Naive thymus-derived CD4-positive, alpha-beta T cell (primary cell): ENCODE results near the gene MAD2L1. TPM values are rescaled to one million over a fixed set of nuclear protein-coding genes. Genes with fewer than 3 reads are reported as not detected.

Source experiments
- ATAC-seq: fragments of 150-1000 bp; cut with Tn5 transposase; 2 replicates; pipeline ENCODE4 v1.10.0; 2021; ENCODE audit warnings: mild to moderate bottlenecking, moderate library complexity
- CTCF ChIA-PET: fragments of 350-600 bp; sonication (Branson Sonifier 250); formaldehyde crosslinking; loops from one replicate; lab custom pipeline; 2021; ENCODE audit warnings: antibody characterized with exemption; lab: Charles Lee
- POLR2A ChIA-PET: fragments of 350-600 bp; sonication (Branson Sonifier 250); formaldehyde crosslinking; loops from one replicate; lab custom pipeline; 2021; ENCODE audit warnings: antibody characterized with exemption, inconsistent platforms; lab: Charles Lee
- DNase-seq, 9 donors: peaks; one replicate each; pipeline versions ENCODE4 v3.0.0 to v3.0.0-alpha.2; 2020 to 2022; ENCODE audit warnings: mixed read lengths in 1 of 9
- H3K27ac ChIP-seq: one replicate; pipeline ENCODE4 v1.7.0; 2013; ENCODE audit warnings: mild to moderate bottlenecking, low read depth, low read length, moderate library complexity
- H3K27me3 ChIP-seq, 2 donors: one replicate each; pipeline ENCODE4 v1.7.0; 2013; ENCODE audit warnings: low read length in 2 of 2, mild to moderate bottlenecking in 2 of 2, moderate library complexity in 2 of 2; ENCODE audit not compliant: control insufficient read depth in 2 of 2, insufficient read depth in 2 of 2
- H3K36me3 ChIP-seq, 3 experiments: 1 replicate in 2 of 3; 2 replicates in 1 of 3; pipeline ENCODE4 v1.7.0; 2013; ENCODE audit warnings: low read length in 3 of 3, mild to moderate bottlenecking in 3 of 3, moderate library complexity in 1 of 3; ENCODE audit not compliant: insufficient read depth in 3 of 3, control insufficient read depth in 2 of 3
- H3K4me1 ChIP-seq, 2 donors: one replicate each; pipeline ENCODE4 v1.7.0; 2013; ENCODE audit warnings: low read length in 2 of 2, mild to moderate bottlenecking in 2 of 2, moderate library complexity in 1 of 2; ENCODE audit not compliant: control insufficient read depth in 2 of 2, insufficient read depth in 2 of 2
- H3K4me3 ChIP-seq: 2 replicates; pipeline ENCODE4 v1.7.0; 2013; ENCODE audit warnings: mild to moderate bottlenecking, low read length
- H3K9me3 ChIP-seq, 3 experiments: 1 replicate in 2 of 3; 2 replicates in 1 of 3; pipeline ENCODE4 v1.7.0; 2013; ENCODE audit warnings: low read length in 3 of 3; ENCODE audit not compliant: control insufficient read depth in 2 of 3
- H3K27ac Mint-ChIP-seq, 9 donors: one replicate each; pipeline ENCODE4 v1.8.0; 2020 to 2022; ENCODE audit warnings: mixed read lengths in 9 of 9, mild to moderate bottlenecking in 8 of 9, moderate library complexity in 5 of 9, inconsistent platforms in 2 of 9
- H3K27me3 Mint-ChIP-seq, 5 donors: one replicate each; pipeline ENCODE4 v1.8.0; 2021 to 2022; ENCODE audit warnings: mixed read lengths in 5 of 5, mild to moderate bottlenecking in 1 of 5
- H3K36me3 Mint-ChIP-seq, 5 donors: one replicate each; pipeline ENCODE4 v1.8.0; 2020 to 2022; ENCODE audit warnings: mixed read lengths in 5 of 5, mild to moderate bottlenecking in 3 of 5, inconsistent platforms in 1 of 5
- H3K4me1 Mint-ChIP-seq, 7 donors: one replicate each; pipeline ENCODE4 v1.8.0; 2020 to 2022; ENCODE audit warnings: mixed read lengths in 7 of 7, mild to moderate bottlenecking in 3 of 7, inconsistent platforms in 1 of 7
- H3K4me3 Mint-ChIP-seq, 10 donors: one replicate each; pipeline ENCODE4 v1.8.0; 2020 to 2022; ENCODE audit warnings: mild to moderate bottlenecking in 10 of 10, mixed read lengths in 10 of 10, moderate library complexity in 6 of 10, inconsistent platforms in 2 of 10
- H3K9me3 Mint-ChIP-seq, 11 donors: one replicate each; pipeline ENCODE4 v1.8.0; 2020 to 2022; ENCODE audit warnings: mixed read lengths in 11 of 11, mild to moderate bottlenecking in 4 of 11, inconsistent platforms in 1 of 11, moderate library complexity in 1 of 11
- intact Hi-C, 2 donors: fragments of 100-400 bp; cut with micrococcal nuclease; formaldehyde crosslinking; loops; one replicate each; pipeline ENCODE4 v1.15.1; 2023
- polyA plus RNA-seq, 2 donors: library from polyadenylated mRNA; unstranded; fragments of 300-500 nt; fragmentation: Illumina TruSeq; gene quantifications; one replicate each; pipeline ENCODE4 v1.2.3, GENCODE V29; 2021
- total RNA-seq, 6 experiments: library from RNA in 5 of 6; stranded (reverse) in 5 of 6; gene quantifications; 1 replicate in 5 of 6; 2 replicates in 1 of 6; pipeline ENCODE4 v1.2.3 and lab custom pipeline; 2021 to 2026

The MAD2L1 gene
- total RNA-seq (10 to 100 TPM in 2 of 5 experiments, 1 to 10 TPM in 3; 5.1 to 44.0 (median 7.6) TPM), polyA plus RNA-seq (10 to 100 TPM in 1 of 2 donors, 1 to 10 TPM in 1; 5.7 to 16.7 TPM), total RNA-seq (lab: John Stamatoyannopoulos, UW) (5.7 reads per million, percentile 26 among the genes with 10 or more reads in this experiment)

DNA sequence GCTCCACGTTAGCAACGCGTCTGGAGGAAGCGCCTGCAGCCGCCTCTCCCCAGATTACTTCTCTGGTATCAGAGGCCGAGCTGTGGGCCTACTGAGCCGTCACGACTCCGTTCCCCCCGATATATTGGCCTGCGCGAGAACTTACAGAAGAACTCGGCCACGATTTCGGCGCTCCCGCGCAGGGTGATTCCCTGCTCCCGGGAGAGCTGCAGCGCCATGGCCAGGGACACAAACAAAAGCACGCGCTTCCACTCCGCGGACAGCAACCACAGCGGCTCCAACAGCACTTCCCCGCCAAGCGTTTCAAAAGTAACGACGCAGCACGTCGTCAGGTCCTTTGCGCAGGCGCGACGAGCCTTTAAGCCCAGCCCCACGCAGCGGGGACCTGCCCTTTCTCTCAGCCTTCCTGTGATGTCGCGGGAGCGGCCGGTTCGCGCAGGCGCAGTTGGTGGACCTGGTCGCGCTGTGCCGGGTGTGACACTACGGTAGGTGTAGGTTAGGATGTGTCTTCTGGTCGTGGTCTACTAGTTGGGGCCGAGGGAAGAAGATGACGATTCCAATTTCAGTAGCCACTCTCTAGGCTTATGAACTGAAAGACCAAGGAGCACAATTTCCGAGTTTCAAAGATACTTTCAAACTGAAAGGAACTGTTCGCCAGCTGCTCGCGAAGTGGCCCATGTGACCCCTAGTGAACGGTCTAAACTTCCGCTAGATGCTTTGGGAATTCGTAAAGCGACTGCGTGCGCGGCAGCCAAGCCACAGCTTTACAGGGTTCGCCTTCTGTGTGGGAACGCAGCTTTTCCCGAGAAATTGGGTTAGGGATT lies at the start of gene MAD2L1:
MAD2L1 (minus strand) TSS at position 332 of the 824 bp plus-strand sequence; CDS start at position 218, 114 bp downstream.
- Mint-ChIP-seq H3K9me3 (no peaks in the 10 kb centered on the region), H3K27ac (peak within 1 kb of the TSS; percentile 93 to 99 (median 99)), H3K36me3 (peaks cover 0 to 18% (median 4%) of the 10 kb centered on the region in 5 donors), H3K27me3 (peaks cover 0 to 3% (median 0%) of the 10 kb centered on the region in 5 donors), H3K4me1 (peaks cover 24 to 76% (median 66%) of the 10 kb centered on the region in 7 donors), H3K4me3 (peak within 1 kb of the TSS; percentile 88 to 99 (median 96))
- DNase-seq (peak; percentile 97 to 99 (median 98)), ATAC-seq (peak; percentile 95)
- Histone ChIP-seq H3K36me3 (no peaks in the 10 kb centered on the region), H3K4me1 (peaks cover 24 to 33% of the 10 kb centered on the region in 2 donors), H3K27ac (peak within 1 kb of the TSS; percentile 95), H3K4me3 (peak within 1 kb of the TSS; percentile 92), H3K27me3 (no peaks in the 10 kb centered on the region), H3K9me3 (no peaks in the 10 kb centered on the region)
- ChIA-PET POLR2A (interaction anchor here (0.7 to 1.1 kb wide), 3 partner anchors 12 to 1125 kb away, joined by 3 to 4 read pairs (median 3); no protein-coding TSS in a partner anchor), CTCF (interaction anchor here (0.8 kb wide), 1 partner anchor 11 kb away, joined by 4 read pairs; no protein-coding TSS in a partner anchor)
- intact Hi-C loops, result loop anchor here (1.0 kb wide), 5 partner anchors 9 to 1788 kb away; partner anchors contain the start of genes ANXA5 (in 1 of the 2) and USP53 (in 1 of the 2)

DNA sequence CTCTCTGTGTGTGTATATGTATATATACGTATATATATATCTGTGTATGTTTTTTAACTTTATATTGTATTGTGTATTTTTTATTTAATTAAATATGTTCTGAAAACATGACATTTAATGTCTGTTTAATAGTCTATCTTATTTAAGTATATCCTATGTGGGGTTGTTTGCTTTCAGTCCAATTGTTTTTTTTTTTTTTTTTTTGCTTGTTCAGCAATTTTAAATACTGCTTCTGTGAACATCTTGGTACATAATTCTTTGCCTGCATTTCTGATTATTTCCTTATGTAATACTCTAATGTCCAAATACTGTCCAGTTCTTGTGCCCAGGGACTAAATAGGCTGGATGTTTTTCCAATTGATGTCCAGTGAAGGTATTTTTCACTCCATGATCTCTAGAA lies 45.1 kb upstream of the MAD2L1 start:
- Histone ChIP-seq H3K4me1 (no peaks in the 10 kb centered on the region), H3K36me3 (no peaks in the 10 kb centered on the region), H3K9me3 (no peaks in the 10 kb centered on the region), H3K27ac (no peak overlapping the region), H3K4me3 (no peak overlapping the region), H3K27me3 (no peaks in the 10 kb centered on the region)
- H3K9me3 Mint-ChIP-seq, result peaks cover 0 to 6% (median 2%) of the 10 kb centered on the region in 11 donors
- H3K27ac Mint-ChIP-seq, result no peak overlapping the region
- H3K4me3 Mint-ChIP-seq, result no peak overlapping the region
- ATAC-seq, result no peak
- H3K27me3 Mint-ChIP-seq, result peaks cover 0 to 10% (median 9%) of the 10 kb centered on the region in 5 donors
- no peaks in the 10 kb centered on the region for H3K4me1 Mint-ChIP-seq
- H3K36me3 Mint-ChIP-seq, result peaks cover 0 to 6% (median 2%) of the 10 kb centered on the region in 5 donors
- ChIA-PET POLR2A (no interaction called here), CTCF (no interaction called here)
- DNase-seq, result no peak
- intact Hi-C loops, result no loop called here

DNA sequence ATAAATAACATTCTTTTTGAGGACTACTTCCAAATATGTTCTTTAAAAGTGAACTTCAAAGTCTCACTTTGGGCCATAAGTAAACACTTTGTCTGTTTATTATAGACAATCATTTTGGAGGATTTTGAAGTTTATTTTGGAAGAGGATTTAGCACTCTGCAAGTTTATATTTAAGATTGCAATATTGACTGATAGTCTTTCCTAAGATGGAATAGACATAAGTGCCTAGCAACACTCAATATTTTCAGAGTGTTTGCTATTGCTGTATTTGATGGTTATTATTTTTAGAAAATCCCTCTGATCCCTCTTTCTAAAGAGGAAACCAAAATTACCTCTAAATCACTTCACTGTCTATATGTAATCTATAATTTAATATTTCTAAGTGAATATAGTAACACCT lies 42.8 kb upstream of the MAD2L1 start:
- no peak for ATAC-seq
- Histone ChIP-seq H3K36me3 (no peaks in the 10 kb centered on the region), H3K4me1 (no peaks in the 10 kb centered on the region), H3K27me3 (no peaks in the 10 kb centered on the region), H3K27ac (no peak overlapping the region), H3K9me3 (no peaks in the 10 kb centered on the region), H3K4me3 (no peak overlapping the region)
- no peaks in the 10 kb centered on the region for H3K9me3 Mint-ChIP-seq
- H3K4me3 Mint-ChIP-seq, result no peak overlapping the region
- no peaks in the 10 kb centered on the region for H3K36me3 Mint-ChIP-seq
- POLR2A ChIA-PET, result no interaction called here
- H3K4me1 Mint-ChIP-seq, result no peaks in the 10 kb centered on the region
- H3K27me3 Mint-ChIP-seq, result peaks cover 0 to 10% (median 9%) of the 10 kb centered on the region in 5 donors
- no peak overlapping the region for H3K27ac Mint-ChIP-seq
- CTCF ChIA-PET, result no interaction called here
- no peak for DNase-seq
- intact Hi-C loops, result no loop called here

DNA sequence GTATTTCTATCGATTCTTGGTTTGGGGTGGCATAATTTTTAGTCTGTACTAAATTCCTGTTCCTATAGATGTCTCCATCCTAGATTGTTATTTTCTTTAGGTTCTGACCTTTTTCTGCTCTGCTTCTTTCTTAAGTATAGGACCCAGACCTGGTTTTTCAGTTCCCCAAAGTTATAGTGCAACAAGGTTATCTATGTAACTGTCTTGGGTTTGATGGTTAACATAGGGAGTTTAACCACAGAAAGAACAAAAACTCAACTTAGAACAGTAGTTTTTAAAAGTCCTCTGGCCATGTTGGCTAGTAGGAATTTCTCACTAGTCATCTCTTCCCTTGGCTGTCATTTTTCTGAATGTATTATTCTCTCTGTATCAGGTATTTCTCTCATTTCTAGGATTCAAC lies 38.8 kb upstream of the MAD2L1 start:
- Mint-ChIP-seq H3K36me3 (no peaks in the 10 kb centered on the region), H3K4me3 (no peak overlapping the region), H3K27me3 (peaks cover 0 to under 1% (median 0%) of the 10 kb centered on the region in 5 donors), H3K27ac (no peak overlapping the region), H3K9me3 (no peaks in the 10 kb centered on the region), H3K4me1 (no peaks in the 10 kb centered on the region)
- Histone ChIP-seq H3K4me1 (no peaks in the 10 kb centered on the region), H3K9me3 (no peaks in the 10 kb centered on the region), H3K36me3 (no peaks in the 10 kb centered on the region), H3K27ac (no peak overlapping the region), H3K27me3 (no peaks in the 10 kb centered on the region), H3K4me3 (no peak overlapping the region)
- intact Hi-C loops, result no loop called here
- CTCF ChIA-PET, result no interaction called here
- POLR2A ChIA-PET, result no interaction called here
- no peak for DNase-seq
- ATAC-seq, result no peak

DNA sequence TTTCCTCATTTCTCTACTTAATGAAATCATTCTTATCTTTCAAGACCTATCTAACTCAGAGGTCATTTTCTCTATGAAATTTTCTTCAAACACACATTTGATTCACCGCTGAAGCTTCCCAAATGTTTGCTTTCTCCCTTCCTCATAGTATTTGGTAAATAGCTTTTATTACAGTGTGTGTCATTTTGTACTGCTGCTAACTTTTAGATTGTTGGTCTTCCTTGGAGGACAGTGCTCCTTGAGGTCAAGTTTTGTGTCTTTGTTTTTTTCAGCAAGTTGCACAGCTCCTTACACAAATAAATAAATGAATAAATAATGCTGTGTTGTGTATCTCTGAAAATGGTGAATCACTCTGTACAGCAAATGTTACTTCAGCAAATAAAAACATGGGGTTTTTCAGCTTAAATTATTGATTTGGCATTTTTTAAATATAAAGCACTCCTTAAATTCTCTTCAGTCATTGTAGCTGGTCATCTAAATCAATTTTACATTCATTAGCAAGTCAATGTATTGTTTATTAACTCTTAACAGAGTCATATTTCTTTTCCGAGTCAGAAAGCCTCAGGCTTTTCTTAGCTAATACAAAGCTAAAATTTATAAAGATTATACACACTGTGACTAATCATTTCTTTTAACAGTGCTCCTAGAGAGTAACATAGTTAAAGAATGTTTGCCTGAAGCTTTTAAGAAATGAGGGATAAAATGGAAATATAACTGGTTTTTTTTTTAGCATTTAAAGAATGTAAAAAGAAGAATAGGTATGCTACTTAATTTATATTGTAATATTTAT lies 30.1 kb upstream of the MAD2L1 start:
- no peaks in the 10 kb centered on the region for H3K4me1 ChIP-seq
- Mint-ChIP-seq H3K27ac (no peak overlapping the region), H3K4me1 (peaks cover 0 to 3% (median 0%) of the 10 kb centered on the region in 7 donors), H3K36me3 (no peaks in the 10 kb centered on the region), H3K27me3 (peaks cover 0 to 9% (median 4%) of the 10 kb centered on the region in 5 donors), H3K9me3 (no peaks in the 10 kb centered on the region), H3K4me3 (no peak overlapping the region)
- ChIA-PET CTCF (no interaction called here), POLR2A (no interaction called here)
- no peak for DNase-seq
- no peak overlapping the region for H3K27ac ChIP-seq
- H3K9me3 ChIP-seq, result no peaks in the 10 kb centered on the region
- H3K4me3 ChIP-seq, result no peak overlapping the region
- intact Hi-C loops, result no loop called here
- ATAC-seq, result no peak
- peaks cover 0 to 3% of the 10 kb centered on the region in 2 donors for H3K27me3 ChIP-seq
- no peaks in the 10 kb centered on the region for H3K36me3 ChIP-seq

DNA sequence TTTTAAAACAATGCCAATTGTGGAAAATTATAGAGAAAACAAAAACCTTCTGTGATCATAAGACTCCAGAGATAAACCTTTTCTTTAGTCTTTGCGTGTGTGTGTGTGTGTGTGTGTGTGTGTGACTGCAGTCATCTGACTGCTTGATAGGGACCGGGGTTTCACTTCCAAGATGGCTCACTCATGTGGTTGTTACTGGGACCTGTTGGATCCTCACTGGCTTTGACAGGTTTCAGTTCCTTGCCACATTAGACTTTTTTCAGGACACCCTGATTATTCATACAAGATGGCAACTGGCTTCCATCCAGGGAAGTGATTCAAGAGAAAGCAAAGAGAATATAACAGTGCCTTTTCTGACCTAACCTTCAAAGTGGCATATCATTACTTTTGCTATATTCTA lies 21.9 kb upstream of the MAD2L1 start:
- ChIA-PET CTCF (no interaction called here), POLR2A (no interaction called here)
- Mint-ChIP-seq H3K9me3 (peaks cover 0 to 18% (median 12%) of the 10 kb centered on the region in 11 donors), H3K27me3 (peaks cover 0 to 17% (median 7%) of the 10 kb centered on the region in 5 donors), H3K4me3 (no peak overlapping the region), H3K27ac (no peak overlapping the region), H3K36me3 (peaks cover 0 to 15% (median 0%) of the 10 kb centered on the region in 5 donors), H3K4me1 (peaks cover 0 to 7% (median 0%) of the 10 kb centered on the region in 7 donors)
- Histone ChIP-seq H3K4me1 (no peaks in the 10 kb centered on the region), H3K27ac (no peak overlapping the region), H3K27me3 (no peaks in the 10 kb centered on the region), H3K4me3 (no peak overlapping the region), H3K9me3 (peaks cover 0 to 6% (median 0%) of the 10 kb centered on the region in 3 experiments), H3K36me3 (no peaks in the 10 kb centered on the region)
- ATAC-seq (no peak), DNase-seq (no peak)
- intact Hi-C loops, result no loop called here
